WERI-Rb-1 (cell line): ENCODE measurements around the gene SPATA21.

Source experiments
- DNase-seq: peaks from one replicate; pipeline ENCODE4 v3.0.0-alpha.2; 2020
- H3K27ac ChIP-seq: fragments of 250-450 bp; sonication (Bioruptor Pico); 2 replicates; pipeline ENCODE4 v1.5.1; 2020; ENCODE audit warnings: mild to moderate bottlenecking, moderate library complexity
- H3K27me3 ChIP-seq: fragments of 250-450 bp; sonication (Bioruptor Pico); 2 replicates; pipeline ENCODE4 v1.5.1; 2021; ENCODE audit warnings: mild to moderate bottlenecking, low read depth, moderate library complexity; ENCODE audit not compliant: insufficient read depth, severe bottlenecking
- H3K36me3 ChIP-seq: fragments of 250-450 bp; sonication (Bioruptor Pico); 2 replicates; pipeline ENCODE4 v1.5.1; 2020; ENCODE audit warnings: mild to moderate bottlenecking, moderate library complexity
- H3K4me3 ChIP-seq: 2 replicates; pipeline ENCODE4 v1.5.1; 2011; ENCODE audit warnings: low read depth, mild to moderate bottlenecking, control low read depth, low read length
- H3K9me3 ChIP-seq: fragments of 250-450 bp; sonication (Bioruptor Pico); 2 replicates; pipeline ENCODE4 v1.5.1; 2021; ENCODE audit warnings: mild to moderate bottlenecking, moderate library complexity; ENCODE audit not compliant: severe bottlenecking
- TF ChIP-seq, protein P1 (sequence below): IDR thresholded peaks from 2 replicates; pipeline ENCODE4 v1.5.1; 2011; ENCODE audit warnings: low read depth, mild to moderate bottlenecking, control low read depth, inconsistent platforms, low read length

Gene SPATA21

GRCh38 chr1:16445052-16445451 is 7.8 kb upstream of the SPATA21 start:
- TF ChIP-seq, protein P1, sequence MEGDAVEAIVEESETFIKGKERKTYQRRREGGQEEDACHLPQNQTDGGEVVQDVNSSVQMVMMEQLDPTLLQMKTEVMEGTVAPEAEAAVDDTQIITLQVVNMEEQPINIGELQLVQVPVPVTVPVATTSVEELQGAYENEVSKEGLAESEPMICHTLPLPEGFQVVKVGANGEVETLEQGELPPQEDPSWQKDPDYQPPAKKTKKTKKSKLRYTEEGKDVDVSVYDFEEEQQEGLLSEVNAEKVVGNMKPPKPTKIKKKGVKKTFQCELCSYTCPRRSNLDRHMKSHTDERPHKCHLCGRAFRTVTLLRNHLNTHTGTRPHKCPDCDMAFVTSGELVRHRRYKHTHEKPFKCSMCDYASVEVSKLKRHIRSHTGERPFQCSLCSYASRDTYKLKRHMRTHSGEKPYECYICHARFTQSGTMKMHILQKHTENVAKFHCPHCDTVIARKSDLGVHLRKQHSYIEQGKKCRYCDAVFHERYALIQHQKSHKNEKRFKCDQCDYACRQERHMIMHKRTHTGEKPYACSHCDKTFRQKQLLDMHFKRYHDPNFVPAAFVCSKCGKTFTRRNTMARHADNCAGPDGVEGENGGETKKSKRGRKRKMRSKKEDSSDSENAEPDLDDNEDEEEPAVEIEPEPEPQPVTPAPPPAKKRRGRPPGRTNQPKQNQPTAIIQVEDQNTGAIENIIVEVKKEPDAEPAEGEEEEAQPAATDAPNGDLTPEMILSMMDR: no peak
- no peak for DNase-seq
- no peak overlapping the region for H3K4me3 ChIP-seq
- H3K27ac ChIP-seq: no peak overlapping the region
- peaks cover 50% of the 10 kb centered on the region for H3K36me3 ChIP-seq
- H3K9me3 ChIP-seq: no peaks in the 10 kb centered on the region
- H3K27me3 ChIP-seq: no peaks in the 10 kb centered on the region

DNA sequence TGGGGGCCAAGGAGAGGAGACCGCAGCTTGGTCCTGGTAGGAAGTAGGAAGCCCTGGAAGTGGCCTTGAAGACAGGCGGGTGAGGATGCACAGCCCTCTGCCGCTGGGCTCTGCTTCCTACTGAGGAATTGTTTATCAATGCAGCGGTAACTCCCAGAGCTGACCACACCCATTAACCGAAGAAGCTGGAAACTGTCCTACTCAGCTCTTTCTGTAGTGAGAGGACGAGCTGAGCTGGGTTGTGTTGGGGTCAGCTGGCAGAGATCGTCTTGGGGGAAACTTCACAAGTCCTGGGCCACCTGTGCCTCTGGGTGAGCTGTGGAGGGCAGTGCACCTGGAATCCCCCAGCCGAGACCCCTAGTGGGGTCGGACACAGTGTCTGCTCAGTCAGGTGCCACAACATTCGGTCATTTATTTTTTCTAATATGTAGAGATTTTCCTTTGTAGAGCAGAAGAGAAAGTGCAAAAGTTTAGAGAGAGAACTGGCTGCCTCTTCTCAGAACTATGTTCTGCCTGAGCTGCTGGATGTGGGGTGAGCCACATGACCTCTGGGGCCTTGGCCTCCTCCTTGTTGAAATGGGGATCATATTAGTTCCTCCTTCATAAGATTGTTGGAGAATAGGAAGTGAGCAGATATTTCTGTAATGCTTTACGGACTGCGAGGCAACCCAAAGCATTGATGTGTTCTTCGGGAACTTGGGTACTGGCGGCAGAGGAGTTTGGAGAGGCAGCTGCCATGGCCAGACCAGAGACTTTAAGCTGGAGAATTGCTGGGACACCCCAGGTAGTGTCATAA is 6.9 kb upstream of the SPATA21 start:
- H3K36me3 ChIP-seq: peaks cover 42% of the 10 kb centered on the region
- H3K27ac ChIP-seq: no peak overlapping the region
- no peaks in the 10 kb centered on the region for H3K27me3 ChIP-seq
- no peaks in the 10 kb centered on the region for H3K9me3 ChIP-seq
- TF ChIP-seq, protein P1: no peak
- no peak overlapping the region for H3K4me3 ChIP-seq
- no peak for DNase-seq

GRCh38 chr1:16442941-16443340 is 5.7 kb upstream of the SPATA21 start:
- H3K9me3 ChIP-seq: no peaks in the 10 kb centered on the region
- H3K27me3 ChIP-seq: no peaks in the 10 kb centered on the region
- DNase-seq: no peak
- no peak overlapping the region for H3K27ac ChIP-seq
- H3K4me3 ChIP-seq: no peak overlapping the region
- TF ChIP-seq, protein P1: no peak
- peaks cover 31% of the 10 kb centered on the region for H3K36me3 ChIP-seq

- H3K9me3 ChIP-seq: no peaks in the 10 kb centered on the region
- DNase-seq: no peak
- TF ChIP-seq, protein P1: no peak
- no peaks in the 10 kb centered on the region for H3K27me3 ChIP-seq
- H3K4me3 ChIP-seq: no peak overlapping the region
- no peak overlapping the region for H3K27ac ChIP-seq
- H3K36me3 ChIP-seq: peaks cover 31% of the 10 kb centered on the region
These were observed 5.0 kb upstream of the SPATA21 start for GRCh38 chr1:16442265-16442664.

DNA sequence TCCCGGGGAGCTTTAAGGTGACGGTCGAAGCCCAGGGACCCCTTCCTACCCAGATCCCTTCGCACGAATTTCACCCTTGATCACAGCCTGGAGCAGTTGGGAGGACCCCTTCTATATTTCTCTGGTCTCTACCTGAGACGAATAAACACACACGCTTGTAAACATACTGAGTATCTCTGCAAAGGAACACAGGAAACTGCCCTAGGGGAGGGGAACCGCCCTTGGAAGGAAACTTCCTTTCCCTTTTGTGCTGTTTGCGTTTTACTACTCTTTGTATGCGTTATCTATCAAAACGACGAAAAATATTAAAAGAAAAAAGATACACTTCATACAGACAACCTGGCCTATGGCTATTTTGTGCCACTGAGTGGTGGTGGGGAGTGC is 4.0 kb upstream of the SPATA21 start:
- TF ChIP-seq, protein P1: no peak
- H3K9me3 ChIP-seq: no peaks in the 10 kb centered on the region
- no peaks in the 10 kb centered on the region for H3K27me3 ChIP-seq
- H3K36me3 ChIP-seq: peaks cover 31% of the 10 kb centered on the region
- peak overlapping the region; percentile 82 for H3K4me3 ChIP-seq
- H3K27ac ChIP-seq: peak overlapping the region; percentile 76; the same call in 1 of the 2 replicates
- no peak for DNase-seq
